SK-N-MC (cell line): ENCODE data around the gene SCFD2.

Source experiments
- EZH2 ChIP-seq: fragments of 200-600 bp; sonication (generic); IDR thresholded peaks from one replicate; pipeline ENCODE4 v1.6.1; 2017; ENCODE audit warnings: antibody characterized with exemption
- POLR2AphosphoS5 ChIP-seq: IDR thresholded peaks from 2 replicates; pipeline ENCODE4 v1.6.1; 2012; ENCODE audit warnings: mild to moderate bottlenecking, low read depth, low read length, borderline replicate concordance

- TF ChIP-seq POLR2AphosphoS5 (no peak), EZH2 (no peak)
Measured at GRCh38 chr4:53040459-53040815, 325.4 kb downstream of the SCFD2 start.
